CD4-positive, alpha-beta T cell treated with Interleukin-17A for 1 hour (primary cell): ENCODE data around the gene COASY.
"Not testable (repeated sequence)": the region's sequence is repeated elsewhere in the genome, so short reads cannot be mapped to it uniquely, and the experiment has no call there.

Experiments
- DNase-seq: peaks from one replicate; pipeline ENCODE4 v3.0.0-alpha.2; 2020

The COASY gene

DNA sequence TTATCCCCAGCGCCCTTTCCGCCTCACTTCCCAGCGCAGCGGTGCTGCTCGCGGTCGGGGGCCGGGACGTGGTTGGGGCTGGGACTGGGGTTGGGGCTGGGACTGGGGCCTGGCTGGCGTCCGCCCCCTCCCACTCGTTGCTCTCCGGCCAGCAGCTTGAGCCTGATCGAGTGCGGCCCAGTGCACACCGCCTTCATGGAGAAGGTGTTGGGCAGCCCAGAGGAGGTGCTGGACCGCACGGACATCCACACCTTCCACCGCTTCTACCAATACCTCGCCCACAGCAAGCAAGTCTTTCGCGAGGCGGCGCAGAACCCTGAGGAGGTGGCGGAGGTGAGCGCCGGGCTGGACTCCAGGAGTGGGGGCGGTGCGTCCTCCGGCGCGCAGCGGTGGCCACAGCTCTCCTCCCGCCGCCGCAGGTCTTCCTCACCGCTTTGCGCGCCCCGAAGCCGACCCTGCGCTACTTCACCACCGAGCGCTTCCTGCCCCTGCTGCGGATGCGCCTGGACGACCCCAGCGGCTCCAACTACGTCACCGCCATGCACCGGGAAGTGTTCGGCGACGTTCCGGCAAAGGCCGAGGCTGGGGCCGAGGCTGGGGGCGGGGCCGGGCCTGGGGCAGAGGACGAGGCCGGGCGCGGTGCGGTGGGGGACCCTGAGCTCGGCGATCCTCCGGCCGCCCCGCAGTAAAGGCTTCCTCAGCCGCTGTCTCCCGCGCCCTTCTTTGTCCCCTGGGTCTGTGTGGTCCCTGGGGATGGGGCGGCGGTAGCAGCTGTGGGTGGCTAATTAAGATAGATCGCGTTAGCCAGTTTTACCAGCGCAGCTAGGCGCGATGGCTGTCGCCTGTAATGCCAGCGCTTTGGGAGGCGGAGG is 7.5 kb upstream of the COASY start:
- DNase-seq = peak; percentile 83

GRCh38 chr17:42555122-42555622 is 6.8 kb upstream of the COASY start:
- DNase-seq = no peak

DNA sequence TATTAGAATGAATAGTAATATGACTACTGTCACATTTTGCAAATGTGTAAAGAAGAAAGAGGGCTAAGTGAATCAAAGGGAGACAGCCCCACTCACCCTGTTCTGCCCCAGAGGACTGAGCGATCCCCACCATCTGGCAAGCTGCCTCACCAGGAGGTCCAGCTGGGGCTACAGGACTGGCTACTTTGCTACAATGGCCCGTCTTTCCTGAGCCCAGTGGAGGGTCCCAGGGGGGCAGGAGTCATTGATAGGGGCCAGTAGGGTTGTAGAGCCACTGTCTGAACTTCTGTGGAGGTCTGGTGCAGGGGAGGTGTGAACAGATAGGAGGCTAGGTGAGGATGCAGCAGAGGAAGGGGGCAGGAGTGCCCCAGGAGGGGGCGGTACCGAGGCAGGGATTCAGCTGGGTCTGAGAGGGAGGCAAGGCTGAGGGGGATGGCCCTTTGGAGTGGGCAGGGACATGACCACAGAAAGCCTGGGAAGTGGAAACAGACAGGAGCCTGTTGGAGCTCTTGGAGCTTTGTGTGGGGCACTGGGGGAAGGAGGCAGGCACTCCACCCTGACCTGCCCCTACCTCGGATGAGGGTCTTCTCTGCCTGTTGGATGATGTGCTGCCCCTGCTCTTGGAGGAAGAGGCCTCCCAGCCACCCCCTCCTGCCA is 5.9 kb upstream of the COASY start:
- DNase-seq = not testable (repeated sequence)

DNA sequence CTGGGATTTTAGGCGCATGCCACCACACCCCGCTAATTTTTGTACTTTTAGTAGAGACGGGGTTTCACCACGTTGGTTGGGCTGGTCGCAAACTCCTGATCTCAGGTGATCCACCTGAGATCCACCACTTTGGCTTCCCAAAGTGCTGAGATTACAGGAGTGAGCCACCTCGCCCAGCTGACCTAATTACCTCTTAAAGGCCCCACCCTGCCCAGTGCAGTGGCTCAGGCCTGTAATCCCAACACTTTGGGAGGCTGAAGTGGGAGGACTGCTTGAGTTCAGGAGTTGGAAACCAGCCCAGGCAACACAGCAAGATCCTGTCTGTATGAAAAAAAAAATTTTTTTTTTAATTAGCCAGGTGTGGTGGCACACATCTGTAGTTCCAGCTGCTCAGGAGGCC is 2.9 kb upstream of the COASY start:
- DNase-seq = no peak

GRCh38 chr17:42560246-42560645 is 1.7 kb upstream of the COASY start:
- DNase-seq = no peak

DNA sequence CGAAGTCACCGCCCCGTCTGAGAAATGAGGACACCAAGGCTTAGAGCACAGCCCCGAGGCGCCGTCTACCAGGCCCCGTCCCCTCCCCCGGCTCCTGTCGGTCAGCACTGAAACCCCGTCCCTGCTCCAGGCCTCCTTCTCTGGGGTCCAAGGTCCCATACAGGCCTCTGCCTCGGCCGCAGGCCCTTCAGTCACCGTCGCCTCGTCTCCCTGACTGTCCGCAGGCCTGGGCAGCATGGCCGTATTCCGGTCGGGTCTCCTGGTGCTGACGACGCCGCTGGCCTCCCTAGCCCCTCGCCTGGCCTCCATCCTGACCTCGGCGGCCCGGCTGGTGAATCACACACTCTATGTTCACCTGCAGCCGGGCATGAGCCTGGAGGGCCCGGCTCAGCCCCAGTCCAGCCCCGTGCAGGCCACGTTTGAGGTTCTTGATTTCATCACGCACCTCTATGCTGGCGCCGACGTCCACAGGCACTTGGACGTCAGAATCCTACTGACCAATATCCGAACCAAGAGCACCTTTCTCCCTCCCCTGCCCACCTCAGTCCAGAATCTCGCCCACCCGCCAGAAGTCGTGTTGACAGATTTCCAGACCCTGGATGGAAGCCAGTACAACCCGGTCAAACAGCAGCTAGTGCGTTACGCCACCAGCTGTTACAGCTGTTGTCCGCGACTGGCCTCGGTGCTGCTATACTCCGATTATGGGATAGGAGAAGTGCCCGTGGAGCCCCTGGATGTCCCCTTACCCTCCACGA is 617 bp downstream of the COASY start:
- no peak for DNase-seq

DNA sequence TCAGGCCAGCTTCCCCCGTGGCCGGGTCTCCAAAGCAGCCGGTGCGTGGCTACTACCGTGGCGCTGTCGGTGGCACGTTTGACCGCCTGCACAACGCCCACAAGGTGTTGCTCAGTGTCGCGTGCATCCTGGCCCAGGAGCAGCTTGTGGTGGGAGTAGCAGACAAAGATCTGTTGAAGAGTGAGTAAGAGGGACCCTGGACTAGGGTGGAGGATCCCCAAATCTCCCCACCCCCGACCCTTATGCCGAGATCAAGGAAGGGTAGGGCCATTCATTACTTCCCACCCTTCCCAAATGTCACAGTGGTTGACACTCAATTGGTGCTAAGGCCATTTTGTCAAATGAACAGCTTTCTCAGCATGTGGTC is 1.2 kb downstream of the COASY start:
- no peak for DNase-seq

DNA sequence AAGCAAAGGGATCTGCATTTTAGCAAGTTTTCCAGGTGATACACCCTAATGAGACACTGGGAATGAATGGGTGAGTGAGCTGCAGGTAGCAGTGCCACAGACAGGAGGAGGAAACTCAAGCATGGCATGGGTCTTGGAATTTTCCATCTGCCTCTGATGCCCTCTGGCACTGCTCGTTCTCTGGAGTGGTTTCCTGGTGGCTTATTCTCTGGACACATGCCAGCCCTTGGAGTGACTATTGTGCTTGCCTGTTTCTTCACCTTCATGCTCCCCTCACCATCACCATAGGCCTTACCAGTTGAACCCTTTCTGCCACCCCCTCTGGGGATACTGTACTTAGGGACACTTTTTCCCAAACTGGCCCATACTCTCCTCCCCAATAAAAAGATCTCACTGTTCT is 1.6 kb downstream of the COASY start:
- DNase-seq = no peak

DNA sequence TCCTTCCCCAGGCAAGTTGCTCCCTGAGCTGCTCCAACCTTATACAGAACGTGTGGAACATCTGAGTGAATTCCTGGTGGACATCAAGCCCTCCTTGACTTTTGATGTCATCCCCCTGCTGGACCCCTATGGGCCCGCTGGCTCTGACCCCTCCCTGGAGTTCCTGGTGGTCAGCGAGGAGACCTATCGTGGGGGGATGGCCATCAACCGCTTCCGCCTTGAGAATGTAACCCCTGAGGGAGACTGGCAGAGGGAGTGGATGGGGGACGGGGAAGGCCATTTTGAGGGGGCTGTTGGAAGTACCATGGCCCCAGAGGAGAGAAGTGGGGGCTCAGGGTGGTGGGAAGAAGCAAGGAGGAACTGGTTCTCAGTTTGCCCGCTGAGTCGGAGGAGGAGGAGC is 2.0 kb downstream of the COASY start:
- no peak for DNase-seq

DNA sequence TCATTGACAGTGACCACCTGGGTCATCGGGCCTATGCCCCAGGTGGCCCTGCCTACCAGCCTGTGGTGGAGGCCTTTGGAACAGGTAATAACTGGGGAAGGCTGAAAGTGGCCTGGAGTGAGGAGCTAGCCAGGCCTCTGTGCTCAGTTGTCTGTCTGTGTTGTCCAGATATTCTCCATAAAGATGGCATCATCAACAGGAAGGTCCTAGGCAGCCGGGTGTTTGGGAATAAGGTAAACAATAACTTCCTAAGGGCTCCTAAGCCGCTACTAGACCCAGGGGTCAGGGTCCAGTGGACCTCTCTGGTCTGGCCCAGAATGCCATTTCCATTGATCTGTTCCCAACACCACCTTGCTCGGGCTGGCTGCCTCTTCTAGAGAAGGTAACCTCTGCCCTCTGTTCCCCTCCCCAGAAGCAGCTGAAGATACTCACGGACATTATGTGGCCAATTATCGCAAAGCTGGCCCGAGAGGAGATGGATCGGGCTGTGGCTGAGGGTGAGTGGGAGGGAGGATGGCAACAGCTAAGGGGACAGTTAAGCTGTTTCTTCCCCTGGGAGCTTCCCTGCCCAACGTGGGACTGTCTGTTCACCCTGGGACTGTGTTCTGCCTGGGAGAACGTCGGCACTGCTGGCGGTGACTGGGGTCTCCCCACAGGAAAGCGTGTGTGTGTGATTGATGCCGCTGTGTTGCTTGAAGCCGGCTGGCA is 3.0 kb downstream of the COASY start:
- no peak for DNase-seq

DNA sequence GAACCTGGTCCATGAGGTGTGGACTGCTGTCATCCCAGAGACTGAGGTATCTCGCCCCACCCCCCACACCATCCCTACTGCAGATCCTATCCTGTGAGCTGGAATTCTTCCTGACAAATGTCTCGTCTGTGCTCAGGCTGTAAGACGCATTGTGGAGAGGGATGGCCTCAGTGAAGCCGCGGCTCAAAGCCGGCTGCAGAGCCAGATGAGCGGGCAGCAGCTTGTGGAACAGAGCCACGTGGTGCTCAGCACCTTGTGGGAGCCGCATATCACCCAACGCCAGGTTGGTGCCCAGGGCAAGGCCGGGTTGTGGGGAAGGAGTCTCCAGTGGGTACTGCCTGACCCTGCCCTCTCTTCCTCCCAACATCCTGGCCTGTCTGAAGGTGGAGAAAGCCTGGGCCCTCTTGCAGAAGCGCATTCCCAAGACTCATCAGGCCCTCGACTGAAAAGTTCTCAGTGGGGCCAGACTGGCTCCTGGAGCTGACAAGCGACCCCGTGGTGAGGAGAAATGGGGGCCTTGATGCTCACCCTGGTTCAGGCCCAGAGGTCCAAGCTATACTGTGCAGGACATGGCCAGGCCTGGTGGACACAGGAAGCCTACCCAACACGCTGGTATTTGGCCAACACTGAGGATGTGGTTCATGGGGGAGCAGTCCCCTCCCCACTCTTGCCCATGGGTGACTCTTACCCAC is 3.7 kb downstream of the COASY start:
- no peak for DNase-seq

DNA sequence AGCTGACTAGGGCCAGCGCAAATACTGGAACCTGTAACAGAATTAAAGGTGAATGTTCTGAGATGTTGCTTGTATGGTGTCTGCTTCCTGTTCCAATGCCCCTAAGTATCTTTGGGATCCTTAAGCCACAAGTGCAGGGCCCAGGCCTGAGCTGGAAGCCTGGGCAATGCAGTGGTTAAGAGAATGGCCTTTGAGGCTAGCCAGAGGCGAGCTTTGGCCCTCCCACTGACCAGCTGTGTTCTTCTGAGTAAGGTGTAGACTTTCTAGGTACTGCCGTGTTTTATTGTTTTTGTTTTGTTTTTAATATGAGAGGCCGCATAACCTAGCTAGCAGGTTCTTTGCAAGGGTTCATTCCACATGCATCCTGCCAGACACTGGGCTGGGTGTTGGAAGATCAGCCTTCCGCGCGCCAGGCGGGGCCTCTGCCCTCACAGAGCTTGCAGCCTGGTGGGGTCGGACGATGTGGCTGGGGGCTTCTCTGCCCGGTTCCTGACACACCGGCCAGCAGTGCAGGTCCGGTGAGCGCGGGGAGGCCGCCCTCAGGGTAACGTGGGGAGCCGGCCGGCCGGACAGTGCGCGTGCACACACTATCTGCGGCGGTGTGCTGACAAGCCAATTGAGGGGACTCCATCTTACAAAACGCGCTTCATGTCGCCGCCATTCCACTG is 4.4 kb downstream of the COASY start:
- DNase-seq = no peak

DNA sequence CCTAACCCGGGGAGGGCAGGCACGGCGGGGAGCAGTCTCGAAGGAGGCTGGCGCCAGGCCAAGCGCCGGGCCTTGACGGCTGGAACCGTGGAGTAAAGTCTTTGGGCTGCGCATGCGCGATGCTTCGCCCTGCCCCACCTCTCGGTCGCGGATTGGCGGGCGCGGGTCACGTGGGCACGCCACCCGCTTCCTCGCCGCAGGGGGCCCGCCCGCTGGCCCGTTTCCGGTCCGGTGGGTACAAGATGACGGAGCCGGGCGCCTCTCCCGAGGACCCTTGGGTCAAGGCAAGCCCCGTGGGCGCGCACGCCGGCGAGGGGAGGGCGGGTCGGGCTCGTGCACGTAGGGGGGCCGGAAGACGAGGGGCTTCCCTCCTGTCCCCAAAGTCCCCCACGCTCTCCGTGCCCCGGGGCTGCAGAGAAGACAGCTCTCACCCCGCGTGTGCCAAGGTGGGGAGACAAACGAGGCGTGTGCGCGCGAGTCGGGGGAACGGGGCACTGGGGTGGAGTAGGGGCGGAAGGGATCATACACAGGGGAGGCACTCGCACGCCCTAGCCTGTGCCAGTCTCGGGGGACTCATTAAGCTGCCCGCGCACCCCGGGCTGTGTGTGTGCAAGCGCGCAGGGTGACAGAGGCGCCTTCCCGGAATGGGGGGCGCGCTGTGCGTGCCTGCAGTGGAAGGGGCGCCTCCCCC is 5.1 kb downstream of the COASY start, which contains the start of gene MLX:
MLX (plus strand) TSS at position 218 of the 691 bp plus-strand sequence; CDS start at position 243, 25 bp downstream.
- DNase-seq = peak; percentile 92

- no peak for DNase-seq
Observed at GRCh38 chr17:42568341-42569111, 6.6 kb downstream of the COASY start.

GRCh38 chr17:42571435-42572225 is 9.7 kb downstream of the COASY start:
- no peak for DNase-seq

GRCh38 chr17:42573095-42573494 is 11.1 kb downstream of the COASY start:
- DNase-seq = no peak

DNA sequence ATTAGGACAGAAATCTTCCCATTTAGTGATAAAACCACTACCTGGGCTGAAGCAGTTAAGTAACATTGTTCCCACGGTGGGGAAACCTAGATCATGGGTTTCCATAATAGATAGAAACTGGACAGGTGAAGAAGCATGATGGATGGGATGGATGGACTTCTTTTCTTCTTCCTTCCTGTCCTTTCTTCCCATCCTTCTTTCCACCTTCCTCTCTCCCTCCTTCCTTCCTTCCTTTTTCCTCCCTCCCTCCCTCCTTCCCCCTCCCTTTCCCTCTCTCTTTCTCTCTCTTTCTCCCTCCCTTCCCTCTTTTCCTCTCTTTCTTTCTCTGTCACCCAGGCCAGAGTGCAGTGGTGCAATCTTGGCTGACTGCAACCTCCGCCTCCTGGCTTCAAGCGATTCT is 12.5 kb downstream of the COASY start:
- DNase-seq = no peak

DNA sequence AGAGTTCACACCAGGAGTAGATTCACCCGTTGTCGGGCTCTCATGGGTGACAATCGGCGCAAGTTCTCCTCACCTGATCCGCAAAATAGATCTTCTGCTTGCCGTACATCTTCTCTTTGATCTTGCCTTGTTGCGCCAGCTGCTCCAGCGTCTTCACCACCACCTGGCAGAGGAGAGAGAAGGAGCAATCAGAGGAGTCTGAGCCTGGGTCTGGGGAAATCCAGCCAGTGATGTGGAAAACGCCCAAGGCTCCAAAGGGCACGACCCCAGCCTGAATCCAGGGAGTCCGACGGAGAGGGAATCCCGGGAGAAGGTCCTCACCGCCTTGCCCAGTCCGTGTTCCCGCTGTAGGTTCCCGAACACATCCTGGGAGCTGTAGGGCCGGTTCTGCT is 15.2 kb downstream of the COASY start:
- DNase-seq = no peak
